AG10803 (cell line): ENCODE measurements around the gene ASB7.

Experiments used
- DNase-seq: peaks from one replicate; pipeline ENCODE4 v3.0.0; 2010; ENCODE audit warnings: low read depth
- H3K4me3 ChIP-seq: 2 replicates; pipeline ENCODE4 v1.5.1; 2011; ENCODE audit warnings: mild to moderate bottlenecking, low read length, control low read depth
- TF ChIP-seq, protein P1 (sequence below): conservative IDR thresholded peaks from 2 replicates; pipeline ENCODE4 v1.5.1; 2011; ENCODE audit warnings: mild to moderate bottlenecking, low read length, control low read depth, inconsistent platforms

ASB7 gene

DNA sequence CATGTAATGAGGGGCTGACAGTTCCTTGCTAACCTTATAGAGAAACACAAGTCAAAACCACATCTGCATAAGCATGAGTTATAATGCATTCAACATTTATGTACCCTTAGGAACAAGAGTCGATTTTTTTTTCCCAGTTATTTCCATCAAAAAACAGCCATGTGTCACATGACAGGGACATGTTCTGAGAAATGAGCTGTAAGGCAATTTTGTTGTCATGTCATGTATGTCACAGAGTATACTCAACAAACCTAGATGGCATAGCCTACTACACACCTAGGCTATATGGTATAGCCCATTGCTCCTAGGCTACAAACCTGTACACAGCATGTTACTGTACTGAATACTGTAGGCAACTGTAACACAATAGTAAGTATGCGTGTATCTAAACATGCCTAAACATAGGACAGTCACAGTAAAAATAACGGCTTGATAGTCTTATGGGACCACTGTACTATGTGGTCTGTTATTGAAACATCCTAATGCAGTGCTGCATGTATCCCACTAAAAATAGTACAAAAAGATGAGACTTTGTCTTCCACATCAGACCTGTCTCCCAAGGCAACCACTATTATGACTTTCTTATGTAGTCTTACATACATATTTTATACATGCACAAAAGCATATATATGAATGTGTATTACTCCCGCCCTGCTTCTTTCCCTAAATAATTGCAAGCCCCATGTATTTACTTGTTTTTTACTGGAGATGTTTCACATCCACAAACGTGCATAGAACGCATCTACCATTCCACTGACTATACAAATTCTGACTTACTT is 35.4 kb upstream of the ASB7 start:
- TF ChIP-seq, protein P1, sequence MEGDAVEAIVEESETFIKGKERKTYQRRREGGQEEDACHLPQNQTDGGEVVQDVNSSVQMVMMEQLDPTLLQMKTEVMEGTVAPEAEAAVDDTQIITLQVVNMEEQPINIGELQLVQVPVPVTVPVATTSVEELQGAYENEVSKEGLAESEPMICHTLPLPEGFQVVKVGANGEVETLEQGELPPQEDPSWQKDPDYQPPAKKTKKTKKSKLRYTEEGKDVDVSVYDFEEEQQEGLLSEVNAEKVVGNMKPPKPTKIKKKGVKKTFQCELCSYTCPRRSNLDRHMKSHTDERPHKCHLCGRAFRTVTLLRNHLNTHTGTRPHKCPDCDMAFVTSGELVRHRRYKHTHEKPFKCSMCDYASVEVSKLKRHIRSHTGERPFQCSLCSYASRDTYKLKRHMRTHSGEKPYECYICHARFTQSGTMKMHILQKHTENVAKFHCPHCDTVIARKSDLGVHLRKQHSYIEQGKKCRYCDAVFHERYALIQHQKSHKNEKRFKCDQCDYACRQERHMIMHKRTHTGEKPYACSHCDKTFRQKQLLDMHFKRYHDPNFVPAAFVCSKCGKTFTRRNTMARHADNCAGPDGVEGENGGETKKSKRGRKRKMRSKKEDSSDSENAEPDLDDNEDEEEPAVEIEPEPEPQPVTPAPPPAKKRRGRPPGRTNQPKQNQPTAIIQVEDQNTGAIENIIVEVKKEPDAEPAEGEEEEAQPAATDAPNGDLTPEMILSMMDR, result no peak
- H3K4me3 ChIP-seq, result no peak overlapping the region
- DNase-seq, result no peak

DNA sequence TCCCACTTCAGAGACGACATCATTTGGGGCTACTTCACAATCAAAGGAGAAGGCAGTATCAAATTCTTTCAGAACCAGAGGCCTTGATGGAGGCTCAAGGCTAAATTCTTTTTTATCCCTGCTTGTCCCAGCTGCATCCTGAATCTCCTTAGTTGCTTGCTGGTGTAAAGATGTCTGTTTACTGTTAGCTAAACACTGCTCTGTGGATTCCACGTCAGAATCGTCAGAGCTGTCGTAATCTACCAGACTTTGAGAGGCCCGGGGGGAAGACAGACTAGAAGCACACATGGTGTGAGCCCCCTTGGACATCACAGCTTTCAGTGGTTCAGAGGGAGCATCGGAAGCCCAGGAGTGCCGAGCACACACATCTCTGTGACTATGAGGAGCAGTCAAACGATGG is 33.0 kb upstream of the ASB7 start:
- H3K4me3 ChIP-seq, result no peak overlapping the region

DNA sequence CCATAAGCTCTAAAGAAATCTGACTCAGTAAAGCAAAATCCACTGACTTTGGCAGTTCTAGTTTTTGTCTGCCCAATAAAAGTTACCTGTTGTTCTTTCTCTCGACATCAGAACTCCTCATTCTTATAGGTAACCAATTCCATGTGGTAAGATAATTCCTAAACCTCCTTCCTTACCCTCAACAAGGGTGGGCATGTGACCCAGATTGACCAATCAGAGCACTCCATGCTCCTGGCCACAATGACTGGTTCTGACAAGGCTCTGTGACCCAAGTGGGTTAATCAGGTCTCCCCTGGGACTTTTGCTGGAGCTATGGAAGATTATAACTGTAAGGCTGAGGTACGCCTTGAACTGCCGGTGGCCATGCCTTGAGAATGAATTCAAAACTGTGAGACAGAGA is 32.1 kb upstream of the ASB7 start:
- peak; percentile 6 for DNase-seq
- no peak overlapping the region for H3K4me3 ChIP-seq
- TF ChIP-seq, protein P1, result no peak

More for the DNA sequence above, 33.0 kb upstream of the ASB7 start:
- DNase-seq, result no peak
- TF ChIP-seq, protein P1, result no peak

DNA sequence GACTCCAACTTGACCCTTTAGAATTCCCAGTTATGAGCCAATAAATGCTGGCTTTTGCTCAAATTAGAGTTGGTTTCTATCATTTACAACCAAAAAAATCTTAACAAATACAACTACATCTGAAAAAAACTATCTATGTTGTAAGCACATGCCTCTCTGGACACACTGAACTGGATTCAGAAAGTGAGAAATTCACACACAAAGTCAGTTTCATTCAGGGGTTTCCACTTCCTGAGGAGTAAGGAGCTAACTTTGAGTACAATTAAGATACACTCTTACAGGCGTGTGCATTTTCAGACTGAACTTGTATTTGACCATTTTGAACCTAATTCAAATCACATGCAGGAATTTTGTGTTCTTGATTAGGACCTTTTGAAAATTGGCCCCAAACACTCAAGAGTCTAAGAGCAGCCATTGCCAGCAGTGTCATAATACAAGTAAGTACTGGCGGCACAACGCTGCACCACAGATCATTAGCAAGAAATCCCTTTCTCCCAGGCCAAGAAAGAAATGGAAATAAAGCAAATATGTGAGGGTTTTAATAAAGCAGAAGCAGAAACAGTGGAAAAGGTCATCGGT is 31.6 kb upstream of the ASB7 start:
- DNase-seq, result no peak
- TF ChIP-seq, protein P1, result no peak

DNA sequence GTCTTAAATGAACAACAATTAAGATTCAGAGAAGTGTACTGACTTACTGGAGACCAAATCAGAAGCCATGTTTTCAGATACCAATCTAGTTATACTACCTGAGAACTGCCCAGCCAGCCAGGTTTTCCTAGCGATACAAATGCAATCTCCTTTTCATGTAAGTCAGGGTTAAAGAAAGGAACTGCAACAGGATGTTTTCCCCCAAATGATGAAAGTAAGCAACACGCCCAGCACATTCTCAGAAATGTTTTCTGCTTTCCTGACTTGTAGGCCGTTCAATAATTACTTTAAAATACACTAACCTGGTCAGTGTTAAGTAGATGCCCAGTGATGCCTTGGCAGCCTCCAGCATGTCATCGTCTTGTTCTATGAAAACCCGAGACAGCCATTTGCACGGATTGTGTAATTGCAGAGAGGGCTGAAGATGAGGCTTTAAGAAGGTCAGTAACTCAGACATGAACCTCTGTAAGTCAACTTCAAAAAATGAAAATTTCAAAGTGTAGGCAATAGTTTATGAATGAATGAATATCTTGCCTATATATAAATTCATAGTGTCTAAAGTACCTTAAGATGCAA is 30.7 kb upstream of the ASB7 start:
- DNase-seq, result no peak
- H3K4me3 ChIP-seq, result no peak overlapping the region
- TF ChIP-seq, protein P1, result no peak

More for the DNA sequence above, 31.6 kb upstream of the ASB7 start:
- H3K4me3 ChIP-seq, result no peak overlapping the region

DNA sequence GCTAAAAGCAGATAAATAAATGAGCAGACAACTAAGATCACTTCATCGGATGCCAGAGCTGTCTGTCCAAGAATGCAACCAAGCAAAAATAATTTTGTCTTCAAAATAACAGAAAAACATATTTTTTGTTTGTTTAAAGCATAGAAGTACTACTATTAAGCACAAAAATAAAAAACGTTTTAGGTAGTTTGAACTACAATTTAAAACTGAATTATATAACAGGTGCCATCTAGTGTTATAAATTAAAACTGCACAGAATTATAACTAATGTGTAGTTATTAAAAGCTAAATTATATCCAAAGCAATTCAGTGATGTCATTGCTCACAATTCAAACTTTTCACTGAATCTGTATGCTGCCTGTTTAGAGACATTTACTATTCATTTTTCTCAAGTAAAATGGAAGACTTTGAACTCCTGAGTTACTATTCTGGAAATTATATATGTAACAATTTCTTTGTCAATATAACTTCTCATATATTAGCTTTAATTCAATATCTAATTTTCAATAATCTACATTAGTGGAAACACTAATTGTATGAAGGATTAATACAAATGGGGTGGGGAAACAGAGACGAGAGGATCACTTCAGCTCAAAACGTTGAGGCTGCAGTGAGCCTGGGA is 29.9 kb upstream of the ASB7 start:
- TF ChIP-seq, protein P1, result peak; percentile 55
- DNase-seq, result peak; percentile 24
- no peak overlapping the region for H3K4me3 ChIP-seq
